Endodermal cell (in vitro differentiated cells): ENCODE results near the gene CUL5. TPM values are rescaled to one million over a fixed set of nuclear protein-coding genes. Genes with fewer than 3 reads are reported as not detected.
"Not testable (repeated sequence)": the region's sequence is repeated elsewhere in the genome, so short reads cannot be mapped to it uniquely, and the experiment has no call there.

Experiments used
- DNase-seq: peaks from one replicate; pipeline ENCODE4 v3.0.0-alpha.2; 2017
- H3K27ac ChIP-seq: 2 replicates; pipeline ENCODE4 v1.5.1; 2013; ENCODE audit warnings: mild to moderate bottlenecking, low read depth, low read length, moderate library complexity
- H3K27me3 ChIP-seq: 2 replicates; pipeline ENCODE4 v1.6.1; 2013; ENCODE audit warnings: mild to moderate bottlenecking, low read length, moderate library complexity; ENCODE audit not compliant: insufficient read depth, control insufficient read depth, poor library complexity, severe bottlenecking
- H3K36me3 ChIP-seq: 2 replicates; pipeline ENCODE4 v1.7.0; 2013; ENCODE audit warnings: mild to moderate bottlenecking, low read length, moderate library complexity; ENCODE audit not compliant: control insufficient read depth, insufficient read depth
- H3K4me1 ChIP-seq: one replicate; pipeline ENCODE4 v1.7.0; 2013; ENCODE audit warnings: low read length; ENCODE audit not compliant: control insufficient read depth, insufficient read depth
- H3K4me3 ChIP-seq: 2 replicates; pipeline ENCODE4 v1.5.1; 2013; ENCODE audit warnings: mild to moderate bottlenecking, low read length, moderate library complexity
- H3K9ac ChIP-seq: 2 replicates; pipeline ENCODE4 v1.6.1; 2013; ENCODE audit warnings: mild to moderate bottlenecking, low read length, moderate library complexity; ENCODE audit not compliant: poor library complexity, severe bottlenecking; ENCODE audit errors: extremely low read depth
- H3K9me3 ChIP-seq: 2 replicates; pipeline ENCODE4 v1.6.1; 2013; ENCODE audit warnings: mild to moderate bottlenecking, low read length, moderate library complexity; ENCODE audit not compliant: control insufficient read depth
- H3K27ac Mint-ChIP-seq: 2 replicates; pipeline ENCODE4 v1.8.0; 2020; ENCODE audit warnings: mixed read lengths
- H3K27me3 Mint-ChIP-seq: 2 replicates; pipeline ENCODE4 v1.8.0; 2021; ENCODE audit warnings: mild to moderate bottlenecking, mixed read lengths; ENCODE audit not compliant: insufficient read depth
- H3K36me3 Mint-ChIP-seq: 2 replicates; pipeline ENCODE4 v1.8.0; 2020; ENCODE audit warnings: low read depth, mixed read lengths
- H3K4me1 Mint-ChIP-seq: 2 replicates; pipeline ENCODE4 v1.8.0; 2020; ENCODE audit warnings: mixed read lengths
- H3K4me3 Mint-ChIP-seq: 2 replicates; pipeline ENCODE4 v1.8.0; 2020; ENCODE audit warnings: mild to moderate bottlenecking, moderate library complexity, mixed read lengths
- H3K9me3 Mint-ChIP-seq: 2 replicates; pipeline ENCODE4 v1.8.0; 2020; ENCODE audit warnings: mild to moderate bottlenecking, mixed read lengths
- WGBS, 2 experiments: methylation state at CpG; one replicate each; pipeline versions ENCODE4 v1.1.5 to v1.1.7; 2013; ENCODE audit warnings: missing lambda C conversion rate in 2 of 2, mixed read lengths in 1 of 2; ENCODE audit not compliant: insufficient coverage in 1 of 2, insufficient read length in 1 of 2; 5-methylcytosine and 5-hydroxymethylcytosine counted together
- total RNA-seq, 2 donors: library from RNA; stranded (reverse); fragmentation: NEBNext Ultra II Directional in 1 of 2; extraction: Animal tissue kit (Norgen Biotek cat#: 25700) in 1 of 2; gene quantifications; 2 replicates in 1 of 2; 3 replicates in 1 of 2; pipeline ENCODE4 v1.2.1, GENCODE V29; 2021
- TF ChIP-seq, protein P1 (sequence below): fragments of 200-600 bp; sonication (generic); conservative IDR thresholded peaks from 2 replicates; pipeline ENCODE4 v1.5.0; 2021; ENCODE audit warnings: antibody characterized with exemption, mild to moderate bottlenecking

CUL5 gene
- total RNA-seq, 2 donors from 2014 or later = 33.8 to 40.0 TPM

DNA sequence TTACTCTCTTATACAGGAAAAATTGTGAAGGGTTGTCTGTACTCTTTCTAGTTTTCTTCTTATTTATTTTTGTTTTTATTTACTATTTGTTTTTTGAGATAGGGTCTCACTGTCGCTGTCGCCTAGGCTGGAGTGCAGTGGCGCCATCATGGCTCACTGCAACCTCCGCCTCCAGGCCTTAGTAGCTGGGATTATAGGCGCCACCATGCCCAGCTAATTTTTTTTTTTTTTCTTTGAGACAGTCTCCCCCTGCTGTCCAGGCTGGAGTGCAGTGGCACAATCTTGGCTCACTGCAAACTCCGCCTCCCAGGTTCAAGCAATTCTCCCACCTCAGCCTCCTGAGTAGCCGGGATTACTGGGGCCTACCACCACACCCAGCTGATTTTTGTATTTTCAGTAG, 18.4 kb downstream of the CUL5 start:
- 85 to 97% methylated on average over 2 to 7 of the region's 7 CpGs for WGBS, 2 experiments
- H3K9me3 Mint-ChIP-seq = no peaks in the 10 kb centered on the region

DNA sequence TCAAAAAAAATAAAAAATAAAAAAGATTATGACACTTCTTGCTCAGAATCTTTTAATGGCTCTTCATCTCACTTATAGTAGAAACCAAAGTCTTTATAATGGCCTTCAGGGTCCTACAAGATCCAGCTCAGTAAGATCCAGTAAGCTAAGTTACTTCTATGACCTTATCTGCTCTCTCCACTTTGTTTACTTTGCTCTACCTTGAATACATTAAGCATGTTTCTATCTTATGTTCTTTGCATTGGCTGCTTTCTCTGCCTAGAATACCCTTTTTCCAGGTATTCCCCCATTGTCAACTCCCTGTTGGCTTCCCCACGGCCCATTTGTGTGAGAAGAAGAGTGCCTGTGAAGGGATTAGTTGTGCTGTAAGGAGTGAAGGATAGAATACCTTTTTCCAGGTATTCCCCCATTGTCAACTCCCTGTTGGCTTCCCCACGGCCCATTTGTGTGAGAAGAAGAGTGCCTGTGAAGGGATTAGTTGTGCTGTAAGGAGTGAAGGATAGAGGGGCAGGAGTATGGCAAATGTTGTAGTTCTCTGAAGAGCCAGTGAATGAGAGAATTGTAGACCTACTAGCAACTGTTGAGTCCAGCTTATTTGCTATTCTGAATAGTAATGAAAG, 20.2 kb downstream of the CUL5 start:
- peaks cover 24% of the 10 kb centered on the region for H3K36me3 Mint-ChIP-seq

More for the DNA sequence above, 18.4 kb downstream of the CUL5 start:
- Histone ChIP-seq H3K9ac (no peak overlapping the region), H3K27me3 (no peaks in the 10 kb centered on the region), H3K4me3 (no peak overlapping the region), H3K4me1 (no peaks in the 10 kb centered on the region), H3K27ac (no peak overlapping the region), H3K36me3 (no peaks in the 10 kb centered on the region), H3K9me3 (no peaks in the 10 kb centered on the region)
- Mint-ChIP-seq H3K36me3 (peaks cover 20% of the 10 kb centered on the region), H3K27me3 (no peaks in the 10 kb centered on the region), H3K27ac (no peak overlapping the region), H3K4me3 (no peak overlapping the region), H3K4me1 (peaks cover 6% of the 10 kb centered on the region)
- TF ChIP-seq, protein P1, sequence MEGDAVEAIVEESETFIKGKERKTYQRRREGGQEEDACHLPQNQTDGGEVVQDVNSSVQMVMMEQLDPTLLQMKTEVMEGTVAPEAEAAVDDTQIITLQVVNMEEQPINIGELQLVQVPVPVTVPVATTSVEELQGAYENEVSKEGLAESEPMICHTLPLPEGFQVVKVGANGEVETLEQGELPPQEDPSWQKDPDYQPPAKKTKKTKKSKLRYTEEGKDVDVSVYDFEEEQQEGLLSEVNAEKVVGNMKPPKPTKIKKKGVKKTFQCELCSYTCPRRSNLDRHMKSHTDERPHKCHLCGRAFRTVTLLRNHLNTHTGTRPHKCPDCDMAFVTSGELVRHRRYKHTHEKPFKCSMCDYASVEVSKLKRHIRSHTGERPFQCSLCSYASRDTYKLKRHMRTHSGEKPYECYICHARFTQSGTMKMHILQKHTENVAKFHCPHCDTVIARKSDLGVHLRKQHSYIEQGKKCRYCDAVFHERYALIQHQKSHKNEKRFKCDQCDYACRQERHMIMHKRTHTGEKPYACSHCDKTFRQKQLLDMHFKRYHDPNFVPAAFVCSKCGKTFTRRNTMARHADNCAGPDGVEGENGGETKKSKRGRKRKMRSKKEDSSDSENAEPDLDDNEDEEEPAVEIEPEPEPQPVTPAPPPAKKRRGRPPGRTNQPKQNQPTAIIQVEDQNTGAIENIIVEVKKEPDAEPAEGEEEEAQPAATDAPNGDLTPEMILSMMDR = peak; percentile 60
- DNase-seq = no peak

DNA sequence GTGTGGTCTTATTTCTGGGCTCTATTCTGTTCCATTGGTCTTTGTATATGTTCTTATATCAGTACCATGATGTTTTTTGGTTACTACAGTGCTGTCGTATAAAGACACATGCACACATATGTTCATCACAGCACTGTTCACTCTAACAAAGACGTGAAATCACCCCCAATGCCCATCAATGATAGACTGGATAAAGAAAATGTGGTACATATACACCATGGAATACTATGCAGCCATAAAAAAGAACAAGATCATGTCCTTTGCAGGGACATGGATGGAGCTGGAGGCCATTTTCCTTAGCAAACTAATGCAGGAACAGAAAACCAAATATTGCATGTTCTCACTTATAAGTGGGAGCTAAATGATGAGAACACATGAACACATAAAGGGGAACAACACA, 22.9 kb downstream of the CUL5 start:
- not testable (repeated sequence) for H3K4me1 Mint-ChIP-seq, H3K4me3 Mint-ChIP-seq
- 86% methylated on average over 1 of the region's 2 CpGs; no CpG with 5 or more reads in 1 of the 2 experiments for WGBS, 2 experiments

More for the DNA sequence above, 20.2 kb downstream of the CUL5 start:
- not testable (repeated sequence) for H3K4me3 Mint-ChIP-seq, H3K27me3 ChIP-seq, H3K27me3 Mint-ChIP-seq, H3K4me3 ChIP-seq, H3K4me1 Mint-ChIP-seq, H3K9me3 ChIP-seq, H3K27ac Mint-ChIP-seq, H3K4me1 ChIP-seq, H3K9me3 Mint-ChIP-seq, H3K36me3 ChIP-seq, H3K9ac ChIP-seq, H3K27ac ChIP-seq, DNase-seq
- WGBS, 2 experiments = 50 to 60% methylated on average over 1 to 2 of the region's 2 CpGs

DNA sequence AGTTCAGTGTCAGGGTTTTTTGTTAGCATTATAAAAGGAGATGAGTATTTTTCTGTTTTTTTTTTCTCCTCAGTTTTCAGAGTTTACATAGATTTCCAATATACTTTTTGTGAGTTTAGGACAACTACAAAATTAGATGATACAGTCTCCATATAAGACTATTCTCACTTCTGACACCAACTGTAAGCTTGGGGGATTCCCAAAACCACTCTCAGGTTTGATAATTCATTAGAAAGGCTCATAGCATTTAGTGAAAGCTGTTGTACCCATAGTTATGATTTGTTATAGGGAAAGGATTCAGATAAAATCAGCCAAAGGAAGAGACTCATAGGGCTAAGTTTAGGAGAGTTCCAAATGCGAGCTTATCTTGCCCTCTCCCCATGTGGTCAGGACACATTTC, 24.1 kb downstream of the CUL5 start:
- H3K27ac Mint-ChIP-seq = no peak overlapping the region
- H3K27me3 ChIP-seq = no peaks in the 10 kb centered on the region
- H3K9me3 ChIP-seq = no peaks in the 10 kb centered on the region
- H3K4me1 Mint-ChIP-seq = peaks cover 11% of the 10 kb centered on the region
- no peak overlapping the region for H3K9ac ChIP-seq
- H3K4me1 ChIP-seq = no peaks in the 10 kb centered on the region
- WGBS, 2 experiments = 88 to 100% methylated on average over 1 of the region's 1 CpG
- no peak overlapping the region for H3K27ac ChIP-seq
- H3K4me3 Mint-ChIP-seq = no peak overlapping the region
- no peak for DNase-seq
- H3K9me3 Mint-ChIP-seq = no peaks in the 10 kb centered on the region
- H3K36me3 ChIP-seq = peaks cover 26% of the 10 kb centered on the region
- TF ChIP-seq, protein P1 = no peak
- no peak overlapping the region for H3K4me3 ChIP-seq
- H3K27me3 Mint-ChIP-seq = no peaks in the 10 kb centered on the region
- H3K36me3 Mint-ChIP-seq = peaks cover 33% of the 10 kb centered on the region

More for the DNA sequence above, 22.9 kb downstream of the CUL5 start:
- H3K9me3 Mint-ChIP-seq, H3K9ac ChIP-seq, H3K9me3 ChIP-seq, H3K4me3 ChIP-seq, H3K4me1 ChIP-seq, H3K27me3 Mint-ChIP-seq, H3K27me3 ChIP-seq, DNase-seq, H3K27ac Mint-ChIP-seq, H3K27ac ChIP-seq: not testable (repeated sequence)
- H3K36me3 Mint-ChIP-seq = peaks cover 23% of the 10 kb centered on the region
- H3K36me3 ChIP-seq = peaks cover 16% of the 10 kb centered on the region
